ENCODE results near the gene NAV2.

Gene NAV2

DNA sequence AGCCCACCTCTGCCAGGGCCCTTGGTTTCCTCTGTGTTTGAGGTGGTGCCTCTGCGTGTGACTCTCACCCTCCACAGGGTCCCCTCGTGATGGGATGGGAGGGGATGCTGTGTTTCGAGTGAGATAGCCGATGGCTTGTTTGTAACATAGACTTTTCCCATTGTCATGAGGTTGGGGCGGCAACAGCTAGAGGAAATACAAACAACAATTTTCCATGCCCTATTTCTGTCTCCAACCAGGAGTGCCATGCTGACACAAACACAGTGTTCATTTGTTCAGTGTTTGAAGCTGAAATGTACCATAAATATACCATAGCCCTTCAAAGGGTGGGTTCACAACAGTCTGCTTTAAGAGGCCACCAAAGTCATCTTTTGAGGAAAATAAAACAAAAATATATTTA, 19.5 kb upstream of the NAV2 start:
- DNase-seq (no peak), ATAC-seq (ENCODE audit: insufficient read depth, low read depth) (no peak)
- Histone ChIP-seq H3K4me1 (ENCODE audit: insufficient read depth, low read length) (no peaks in the 10 kb centered on the region), H3K27ac (ENCODE audit: low read length) (no peak overlapping the region), H3K9me3 (ENCODE audit: insufficient read depth, low read length, severe bottlenecking) (no peaks in the 10 kb centered on the region), H3K79me2 (ENCODE audit: insufficient read depth, low read length) (no peaks in the 10 kb centered on the region), H2AFZ (ENCODE audit: low read depth, low read length) (no peak overlapping the region), H3K9ac (ENCODE audit: low read depth, low read length) (no peak overlapping the region), H3K4me3 (ENCODE audit: low read depth in 1 of 2, low read length in 2 of 2) (no peak overlapping the region), H3K36me3 (ENCODE audit: insufficient read depth, low read length) (no peaks in the 10 kb centered on the region), H3K27me3 (ENCODE audit: insufficient read depth, low read length, poor library complexity) (peaks cover 3% of the 10 kb centered on the region), H4K20me1 (ENCODE audit: insufficient read depth, low read length) (no peaks in the 10 kb centered on the region), H3K4me2 (ENCODE audit: insufficient read depth, low read length) (no peak overlapping the region)
- no peak for TF ChIP-seq EZH2 (IDR thresholded peaks at IDR 0.05; ENCODE audit: borderline replicate concordance, low read depth, low read length, severe bottlenecking)
- TF ChIP-seq, protein P1, sequence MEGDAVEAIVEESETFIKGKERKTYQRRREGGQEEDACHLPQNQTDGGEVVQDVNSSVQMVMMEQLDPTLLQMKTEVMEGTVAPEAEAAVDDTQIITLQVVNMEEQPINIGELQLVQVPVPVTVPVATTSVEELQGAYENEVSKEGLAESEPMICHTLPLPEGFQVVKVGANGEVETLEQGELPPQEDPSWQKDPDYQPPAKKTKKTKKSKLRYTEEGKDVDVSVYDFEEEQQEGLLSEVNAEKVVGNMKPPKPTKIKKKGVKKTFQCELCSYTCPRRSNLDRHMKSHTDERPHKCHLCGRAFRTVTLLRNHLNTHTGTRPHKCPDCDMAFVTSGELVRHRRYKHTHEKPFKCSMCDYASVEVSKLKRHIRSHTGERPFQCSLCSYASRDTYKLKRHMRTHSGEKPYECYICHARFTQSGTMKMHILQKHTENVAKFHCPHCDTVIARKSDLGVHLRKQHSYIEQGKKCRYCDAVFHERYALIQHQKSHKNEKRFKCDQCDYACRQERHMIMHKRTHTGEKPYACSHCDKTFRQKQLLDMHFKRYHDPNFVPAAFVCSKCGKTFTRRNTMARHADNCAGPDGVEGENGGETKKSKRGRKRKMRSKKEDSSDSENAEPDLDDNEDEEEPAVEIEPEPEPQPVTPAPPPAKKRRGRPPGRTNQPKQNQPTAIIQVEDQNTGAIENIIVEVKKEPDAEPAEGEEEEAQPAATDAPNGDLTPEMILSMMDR (IDR thresholded peaks at IDR 0.05; ENCODE audit: borderline replicate concordance, extremely low read depth, low read length, poor library complexity, severe bottlenecking) = no peak

DNA sequence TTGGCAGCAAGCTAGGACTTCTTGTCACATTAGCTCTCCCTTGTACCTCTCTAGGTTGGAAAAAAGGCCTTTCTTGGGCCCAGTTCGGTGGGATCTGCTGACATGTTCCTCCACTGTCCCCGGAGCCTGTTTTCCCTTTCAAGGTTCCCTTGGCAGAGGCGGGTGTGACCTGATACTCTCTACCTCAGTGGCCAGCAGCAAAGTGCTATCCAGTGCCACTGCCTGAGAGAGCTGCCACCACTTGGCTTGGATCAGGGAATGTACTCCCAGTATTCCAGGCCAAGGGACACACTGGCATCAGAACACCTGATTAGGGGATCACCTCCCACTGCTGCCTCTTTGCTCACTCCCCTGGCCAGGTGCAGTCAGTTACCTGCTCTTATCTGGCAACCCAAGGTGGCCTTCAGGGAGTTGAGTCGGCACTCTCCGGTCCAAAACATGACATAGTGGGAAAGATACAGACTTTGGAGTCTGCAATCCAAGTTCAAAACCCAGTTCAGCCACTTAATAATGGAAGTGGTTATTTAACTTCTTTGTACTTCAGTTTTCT, 17.8 kb upstream of the NAV2 start:
- no peak overlapping the region for H3K27ac ChIP-seq (ENCODE audit: low read length)
- H3K79me2 ChIP-seq (ENCODE audit: insufficient read depth, low read length) = no peaks in the 10 kb centered on the region
- ATAC-seq (ENCODE audit: insufficient read depth, low read depth) (no peak), DNase-seq (no peak)
- H3K4me3 ChIP-seq (ENCODE audit: low read depth in 1 of 2, low read length in 2 of 2) = no peak overlapping the region
- no peak overlapping the region for H3K9ac ChIP-seq (ENCODE audit: low read depth, low read length)
- peaks cover 9% of the 10 kb centered on the region for H3K27me3 ChIP-seq (ENCODE audit: insufficient read depth, low read length, poor library complexity)
- H2AFZ ChIP-seq (ENCODE audit: low read depth, low read length) = no peak overlapping the region
- no peaks in the 10 kb centered on the region for H3K9me3 ChIP-seq (ENCODE audit: insufficient read depth, low read length, severe bottlenecking)
- no peaks in the 10 kb centered on the region for H3K36me3 ChIP-seq (ENCODE audit: insufficient read depth, low read length)
- no peak overlapping the region for H3K4me2 ChIP-seq (ENCODE audit: insufficient read depth, low read length)
- TF ChIP-seq, protein P1 (IDR thresholded peaks at IDR 0.05; ENCODE audit: borderline replicate concordance, extremely low read depth, low read length, poor library complexity, severe bottlenecking) = no peak
- TF ChIP-seq EZH2 (IDR thresholded peaks at IDR 0.05; ENCODE audit: borderline replicate concordance, low read depth, low read length, severe bottlenecking) = no peak
- H4K20me1 ChIP-seq (ENCODE audit: insufficient read depth, low read length) = no peaks in the 10 kb centered on the region
- no peaks in the 10 kb centered on the region for H3K4me1 ChIP-seq (ENCODE audit: insufficient read depth, low read length)

DNA sequence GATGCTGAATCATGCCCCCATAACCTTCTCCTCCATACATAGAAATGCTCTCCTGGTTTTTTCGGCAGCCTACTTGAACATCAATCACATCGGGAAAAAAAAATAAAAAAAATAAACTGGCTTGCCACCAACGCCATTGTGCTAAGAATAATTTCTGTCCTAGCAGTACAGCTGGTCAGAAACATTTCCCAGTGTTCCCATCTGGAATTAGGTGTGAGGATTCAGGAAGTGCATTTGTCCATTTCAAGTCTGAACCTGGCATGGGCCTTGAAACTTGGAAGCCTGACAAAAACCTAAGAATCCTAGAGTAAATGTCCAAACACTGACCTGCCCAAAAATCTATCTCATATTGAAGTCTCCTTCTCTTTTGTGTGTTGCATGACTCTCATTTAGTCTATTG, 16.6 kb upstream of the NAV2 start:
- Histone ChIP-seq H3K9me3 (ENCODE audit: insufficient read depth, low read length, severe bottlenecking) (no peaks in the 10 kb centered on the region), H3K4me3 (ENCODE audit: low read depth in 1 of 2, low read length in 2 of 2) (no peak overlapping the region), H3K27ac (ENCODE audit: low read length) (no peak overlapping the region), H3K36me3 (ENCODE audit: insufficient read depth, low read length) (no peaks in the 10 kb centered on the region), H3K4me2 (ENCODE audit: insufficient read depth, low read length) (no peak overlapping the region), H3K79me2 (ENCODE audit: insufficient read depth, low read length) (no peaks in the 10 kb centered on the region), H3K27me3 (ENCODE audit: insufficient read depth, low read length, poor library complexity) (peaks cover 10% of the 10 kb centered on the region), H3K9ac (ENCODE audit: low read depth, low read length) (no peak overlapping the region), H2AFZ (ENCODE audit: low read depth, low read length) (no peak overlapping the region), H4K20me1 (ENCODE audit: insufficient read depth, low read length) (no peaks in the 10 kb centered on the region), H3K4me1 (ENCODE audit: insufficient read depth, low read length) (no peaks in the 10 kb centered on the region)
- no peak for DNase-seq
- TF ChIP-seq EZH2 (IDR thresholded peaks at IDR 0.05; ENCODE audit: borderline replicate concordance, low read depth, low read length, severe bottlenecking) = no peak
- TF ChIP-seq, protein P1 (IDR thresholded peaks at IDR 0.05; ENCODE audit: borderline replicate concordance, extremely low read depth, low read length, poor library complexity, severe bottlenecking) = no peak
- ATAC-seq (ENCODE audit: insufficient read depth, low read depth) = no peak

DNA sequence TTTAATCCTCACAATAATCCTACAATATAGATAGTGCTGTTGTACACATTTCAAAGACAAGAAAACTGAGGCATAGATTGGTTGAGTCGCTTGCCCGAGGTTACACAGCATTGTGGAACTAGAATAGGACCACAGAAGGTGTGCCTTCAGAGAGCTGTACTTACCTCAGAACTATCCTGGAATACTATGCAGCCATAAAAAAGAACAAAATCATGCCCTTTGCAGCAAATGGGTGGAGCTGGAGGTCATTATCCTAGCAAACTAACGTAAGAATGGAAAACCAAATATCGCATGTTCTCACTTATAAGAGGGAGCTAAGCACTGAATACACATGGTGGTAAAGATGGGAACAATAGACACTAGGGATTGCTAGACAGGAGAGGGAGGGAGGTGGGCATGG, 15.7 kb upstream of the NAV2 start:
- Histone ChIP-seq H3K79me2 (ENCODE audit: insufficient read depth, low read length) (no peaks in the 10 kb centered on the region), H3K4me3 (ENCODE audit: low read depth in 1 of 2, low read length in 2 of 2) (no peak overlapping the region), H2AFZ (ENCODE audit: low read depth, low read length) (no peak overlapping the region), H3K9ac (ENCODE audit: low read depth, low read length) (no peak overlapping the region), H3K36me3 (ENCODE audit: insufficient read depth, low read length) (no peaks in the 10 kb centered on the region), H3K4me2 (ENCODE audit: insufficient read depth, low read length) (no peak overlapping the region), H3K9me3 (ENCODE audit: insufficient read depth, low read length, severe bottlenecking) (no peaks in the 10 kb centered on the region), H3K27ac (ENCODE audit: low read length) (no peak overlapping the region), H3K27me3 (ENCODE audit: insufficient read depth, low read length, poor library complexity) (peaks cover 10% of the 10 kb centered on the region), H4K20me1 (ENCODE audit: insufficient read depth, low read length) (no peaks in the 10 kb centered on the region), H3K4me1 (ENCODE audit: insufficient read depth, low read length) (no peaks in the 10 kb centered on the region)
- TF ChIP-seq, protein P1 (IDR thresholded peaks at IDR 0.05; ENCODE audit: borderline replicate concordance, extremely low read depth, low read length, poor library complexity, severe bottlenecking) = no peak
- no peak for TF ChIP-seq EZH2 (IDR thresholded peaks at IDR 0.05; ENCODE audit: borderline replicate concordance, low read depth, low read length, severe bottlenecking)
- no peak for DNase-seq
- ATAC-seq (ENCODE audit: insufficient read depth, low read depth) = no peak

Data from DND-41 (cell line).